Posterior cingulate gyrus (tissue), 11 donors: Measurements from ENCODE around the gene C6orf58.
A peak's percentile ranks its signal among the peaks of the same experiment; 100 is the strongest.

Experiments used
- DNase-seq, 10 donors: peaks; one replicate each; pipeline versions ENCODE4 v3.0.0 to v3.0.0-alpha.2; 2020 to 2021; ENCODE audit warnings: mixed read lengths in 3 of 10
- intact Hi-C: fragments of 100-400 bp; cut with DNase I; formaldehyde crosslinking; loops from one replicate; pipeline ENCODE4 v1.15.1; 2023

Gene C6orf58

GRCh38 chr6:127576874-127577273 is at the start of gene C6orf58:
TSS of gene C6orf58 (plus strand) at chr6:127577174. CDS start at chr6:127577186, 12 bp downstream.
- intact Hi-C loops: no loop called here
- no peak for DNase-seq

- no peak for DNase-seq
- intact Hi-C loops: no loop called here
These were observed 44.0 kb upstream of the C6orf58 start for GRCh38 chr6:127533011-127533410.

GRCh38 chr6:127533736-127534135 is 43.2 kb upstream of the C6orf58 start:
- intact Hi-C loops: no loop called here

GRCh38 chr6:127538750-127539264 is 38.2 kb upstream of the C6orf58 start:
- no peak for DNase-seq
- intact Hi-C loops: loop anchor here (1.0 to 2.0 kb wide), 2 partner anchors 74 to 237 kb away; no protein-coding TSS in a partner anchor

More at GRCh38 chr6:127533736-127534135, 43.2 kb upstream of the C6orf58 start:
- no peak for DNase-seq

- intact Hi-C loops: loop anchor here (1.0 to 2.0 kb wide), 2 partner anchors 74 to 237 kb away; no protein-coding TSS in a partner anchor
- no peak for DNase-seq
These were observed 37.7 kb upstream of the C6orf58 start for GRCh38 chr6:127539272-127539671.

- DNase-seq: no peak
- intact Hi-C loops: no loop called here
These were observed 29.8 kb upstream of the C6orf58 start for GRCh38 chr6:127547215-127547614.

- intact Hi-C loops: no loop called here
- no peak for DNase-seq
These were observed 28.9 kb upstream of the C6orf58 start for GRCh38 chr6:127547904-127548649.

- intact Hi-C loops: no loop called here
- no peak for DNase-seq
These were observed 26.6 kb upstream of the C6orf58 start for GRCh38 chr6:127550403-127550802.

GRCh38 chr6:127554435-127555006 is 22.5 kb upstream of the C6orf58 start:
- peak in 1 of 10 donors; percentile 72 for DNase-seq
- intact Hi-C loops: no loop called here

GRCh38 chr6:127561660-127562059 is 15.3 kb upstream of the C6orf58 start:
- no peak for DNase-seq
- intact Hi-C loops: no loop called here

GRCh38 chr6:127564761-127565160 is 12.2 kb upstream of the C6orf58 start:
- intact Hi-C loops: no loop called here
- no peak for DNase-seq

- intact Hi-C loops: no loop called here
These were observed 10.9 kb upstream of the C6orf58 start for GRCh38 chr6:127566119-127566518.

GRCh38 chr6:127566651-127567050 is 10.3 kb upstream of the C6orf58 start:
- DNase-seq: no peak
- intact Hi-C loops: no loop called here

More at GRCh38 chr6:127566119-127566518, 10.9 kb upstream of the C6orf58 start:
- DNase-seq: no peak

- no peak for DNase-seq
- intact Hi-C loops: no loop called here
These were observed 9.5 kb upstream of the C6orf58 start for GRCh38 chr6:127567476-127567875.

GRCh38 chr6:127570739-127571389 is 6.1 kb upstream of the C6orf58 start:
- no peak for DNase-seq
- intact Hi-C loops: no loop called here

- intact Hi-C loops: no loop called here
- DNase-seq: no peak
These were observed 1.9 kb downstream of the C6orf58 start for GRCh38 chr6:127578900-127579299.

GRCh38 chr6:127581576-127581975 is 4.6 kb downstream of the C6orf58 start:
- intact Hi-C loops: no loop called here

GRCh38 chr6:127582777-127583462 is 5.9 kb downstream of the C6orf58 start:
- intact Hi-C loops: no loop called here
- DNase-seq: no peak

More at GRCh38 chr6:127581576-127581975, 4.6 kb downstream of the C6orf58 start:
- no peak for DNase-seq

- no peak for DNase-seq
- intact Hi-C loops: no loop called here
These were observed 8.1 kb downstream of the C6orf58 start for GRCh38 chr6:127585123-127585522.

- no peak for DNase-seq
- intact Hi-C loops: no loop called here
These were observed 9.4 kb downstream of the C6orf58 start for GRCh38 chr6:127586372-127586771.

- intact Hi-C loops: no loop called here
- no peak for DNase-seq
These were observed 10.9 kb downstream of the C6orf58 start for GRCh38 chr6:127587875-127588274.
